OCI-LY1 (cell line): ENCODE measurements around the gene PRR15L.

Source experiments
- EZH2 ChIP-seq: fragments of 200-600 bp; sonication (generic), shearing (Covaris generic); IDR thresholded peaks from 2 replicates; pipeline ENCODE4 v1.8.0; 2017; ENCODE audit warnings: borderline replicate concordance, mixed run types, mild to moderate bottlenecking, antibody characterized with exemption, low read length, moderate library complexity, mixed read lengths
- TF ChIP-seq, protein P1 (sequence below): fragments of 200-600 bp; sonication (generic), shearing (Covaris generic); IDR thresholded peaks from 2 replicates; pipeline ENCODE4 v1.5.1; 2017; ENCODE audit warnings: mild to moderate bottlenecking, antibody characterized with exemption, low read length, moderate library complexity, mixed read lengths

DNA sequence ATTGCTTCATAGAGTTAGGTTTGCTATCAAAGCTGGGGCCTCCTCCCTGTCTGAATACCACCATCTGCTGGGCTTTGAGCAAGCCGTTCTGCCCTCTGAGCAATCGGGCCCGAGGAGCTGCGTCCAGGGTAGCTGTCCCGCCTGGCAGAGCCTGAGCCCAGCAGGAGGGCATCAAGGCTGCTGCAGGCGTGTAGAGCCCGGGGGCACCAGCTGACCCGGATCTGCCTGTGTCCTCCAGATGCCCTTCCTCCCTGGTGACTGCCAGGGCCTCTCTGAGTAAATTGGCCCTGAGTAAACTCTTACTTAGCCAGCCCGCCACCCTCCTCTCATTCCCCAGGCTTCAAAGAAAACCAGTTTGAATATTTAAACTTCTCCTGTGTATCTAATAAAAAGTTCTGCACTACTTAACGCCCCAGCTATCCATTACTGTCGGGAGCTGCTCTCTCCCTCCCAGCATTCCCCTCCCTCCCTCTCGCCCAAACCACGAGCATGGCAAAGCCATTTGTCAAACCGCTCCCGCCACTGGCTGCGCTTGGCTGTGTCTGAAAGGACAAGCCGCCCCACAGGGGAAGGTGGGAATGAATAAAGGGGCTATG, 29.7 kb upstream of the PRR15L start:
- TF ChIP-seq, protein P1, sequence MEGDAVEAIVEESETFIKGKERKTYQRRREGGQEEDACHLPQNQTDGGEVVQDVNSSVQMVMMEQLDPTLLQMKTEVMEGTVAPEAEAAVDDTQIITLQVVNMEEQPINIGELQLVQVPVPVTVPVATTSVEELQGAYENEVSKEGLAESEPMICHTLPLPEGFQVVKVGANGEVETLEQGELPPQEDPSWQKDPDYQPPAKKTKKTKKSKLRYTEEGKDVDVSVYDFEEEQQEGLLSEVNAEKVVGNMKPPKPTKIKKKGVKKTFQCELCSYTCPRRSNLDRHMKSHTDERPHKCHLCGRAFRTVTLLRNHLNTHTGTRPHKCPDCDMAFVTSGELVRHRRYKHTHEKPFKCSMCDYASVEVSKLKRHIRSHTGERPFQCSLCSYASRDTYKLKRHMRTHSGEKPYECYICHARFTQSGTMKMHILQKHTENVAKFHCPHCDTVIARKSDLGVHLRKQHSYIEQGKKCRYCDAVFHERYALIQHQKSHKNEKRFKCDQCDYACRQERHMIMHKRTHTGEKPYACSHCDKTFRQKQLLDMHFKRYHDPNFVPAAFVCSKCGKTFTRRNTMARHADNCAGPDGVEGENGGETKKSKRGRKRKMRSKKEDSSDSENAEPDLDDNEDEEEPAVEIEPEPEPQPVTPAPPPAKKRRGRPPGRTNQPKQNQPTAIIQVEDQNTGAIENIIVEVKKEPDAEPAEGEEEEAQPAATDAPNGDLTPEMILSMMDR = no peak
- no peak for TF ChIP-seq EZH2
